Uterus (tissue), 2 donors: ENCODE data around the gene INSIG1.

Experiments used
- POLR2A ChIP-seq, 2 donors: fragments of 450-650 bp; IDR thresholded peaks; one replicate each; pipeline ENCODE4 v1.6.1; 2016; ENCODE audit warnings: antibody characterized with exemption in 2 of 2, mild to moderate bottlenecking in 1 of 2, moderate library complexity in 1 of 2
- TF ChIP-seq, protein P1 (sequence below), 4 experiments: fragments of 200-600 bp in 2 of 4; fragments of 450-650 bp in 2 of 4; sonication (generic) in 2 of 4; IDR thresholded peaks; one replicate each; pipeline ENCODE4 v1.5.1; 2016 to 2019; ENCODE audit warnings: antibody characterized with exemption in 4 of 4, mild to moderate bottlenecking in 2 of 4, moderate library complexity in 1 of 4

DNA sequence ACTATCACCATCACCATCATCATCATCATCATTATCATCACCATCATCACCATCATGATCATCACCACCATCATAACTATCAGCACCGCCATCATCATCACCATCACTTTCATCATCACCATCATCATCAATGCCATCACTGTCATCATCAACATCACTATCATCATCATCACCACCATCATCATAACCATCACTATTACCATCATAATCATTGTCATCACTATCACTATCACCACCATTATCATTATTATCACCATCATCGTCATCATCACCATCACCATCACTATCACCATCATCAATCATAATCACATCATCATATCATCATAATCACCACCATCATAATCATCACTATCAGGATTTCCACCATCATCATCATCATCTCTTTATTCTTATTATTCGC is 20.6 kb downstream of the INSIG1 start:
- no peak for TF ChIP-seq POLR2A (IDR thresholded peaks at IDR 0.05)
- TF ChIP-seq, protein P1, sequence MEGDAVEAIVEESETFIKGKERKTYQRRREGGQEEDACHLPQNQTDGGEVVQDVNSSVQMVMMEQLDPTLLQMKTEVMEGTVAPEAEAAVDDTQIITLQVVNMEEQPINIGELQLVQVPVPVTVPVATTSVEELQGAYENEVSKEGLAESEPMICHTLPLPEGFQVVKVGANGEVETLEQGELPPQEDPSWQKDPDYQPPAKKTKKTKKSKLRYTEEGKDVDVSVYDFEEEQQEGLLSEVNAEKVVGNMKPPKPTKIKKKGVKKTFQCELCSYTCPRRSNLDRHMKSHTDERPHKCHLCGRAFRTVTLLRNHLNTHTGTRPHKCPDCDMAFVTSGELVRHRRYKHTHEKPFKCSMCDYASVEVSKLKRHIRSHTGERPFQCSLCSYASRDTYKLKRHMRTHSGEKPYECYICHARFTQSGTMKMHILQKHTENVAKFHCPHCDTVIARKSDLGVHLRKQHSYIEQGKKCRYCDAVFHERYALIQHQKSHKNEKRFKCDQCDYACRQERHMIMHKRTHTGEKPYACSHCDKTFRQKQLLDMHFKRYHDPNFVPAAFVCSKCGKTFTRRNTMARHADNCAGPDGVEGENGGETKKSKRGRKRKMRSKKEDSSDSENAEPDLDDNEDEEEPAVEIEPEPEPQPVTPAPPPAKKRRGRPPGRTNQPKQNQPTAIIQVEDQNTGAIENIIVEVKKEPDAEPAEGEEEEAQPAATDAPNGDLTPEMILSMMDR (IDR thresholded peaks at IDR 0.05): no peak
